NCI-H2107 (cell line): ENCODE measurements around the gene MADCAM1.

Experiments
- DNase-seq: peaks from one replicate; lab custom pipeline; 2025; lab: John Stamatoyannopoulos, UW

MADCAM1 gene

DNA sequence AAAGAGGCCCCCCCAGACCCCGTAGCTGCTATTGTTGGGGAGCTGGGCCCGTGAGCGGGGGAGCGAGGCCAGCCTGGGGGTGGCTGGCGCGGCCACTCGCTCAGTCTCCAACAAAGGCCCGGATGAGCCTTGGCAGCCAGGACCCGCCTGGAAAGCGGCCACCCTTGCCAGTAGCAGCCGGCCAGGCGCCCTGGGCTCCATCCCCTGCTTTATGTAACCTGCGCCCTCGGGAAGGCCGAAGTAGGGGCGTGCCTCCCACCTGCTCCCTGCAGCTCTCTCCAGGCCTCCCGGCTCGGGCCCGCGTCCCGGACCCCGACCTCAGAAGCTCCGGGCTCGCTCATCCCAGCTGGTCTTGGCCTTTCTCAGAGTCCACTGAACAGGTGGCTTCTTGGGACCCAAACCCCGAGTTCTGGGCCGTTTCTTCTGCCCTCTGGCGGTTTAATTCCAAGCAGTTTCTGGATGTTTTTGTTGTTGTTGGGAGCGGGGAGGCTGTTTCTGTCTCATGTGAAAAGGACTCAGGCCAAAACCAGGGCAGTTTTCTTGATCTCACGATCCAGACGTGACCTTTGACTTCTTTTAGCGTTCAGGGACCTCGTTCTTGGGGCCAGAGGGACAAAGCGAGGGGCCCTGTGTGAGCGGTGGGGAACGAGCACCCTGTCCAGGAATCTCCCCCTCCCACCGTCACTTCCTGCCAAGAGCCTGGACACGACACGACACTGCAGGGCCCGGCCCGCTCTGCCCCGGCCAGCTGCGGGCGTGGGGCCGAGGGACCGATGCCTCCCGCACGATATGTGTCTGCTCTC lies 36.5 kb downstream of the MADCAM1 start:
- DNase-seq: no peak

DNA sequence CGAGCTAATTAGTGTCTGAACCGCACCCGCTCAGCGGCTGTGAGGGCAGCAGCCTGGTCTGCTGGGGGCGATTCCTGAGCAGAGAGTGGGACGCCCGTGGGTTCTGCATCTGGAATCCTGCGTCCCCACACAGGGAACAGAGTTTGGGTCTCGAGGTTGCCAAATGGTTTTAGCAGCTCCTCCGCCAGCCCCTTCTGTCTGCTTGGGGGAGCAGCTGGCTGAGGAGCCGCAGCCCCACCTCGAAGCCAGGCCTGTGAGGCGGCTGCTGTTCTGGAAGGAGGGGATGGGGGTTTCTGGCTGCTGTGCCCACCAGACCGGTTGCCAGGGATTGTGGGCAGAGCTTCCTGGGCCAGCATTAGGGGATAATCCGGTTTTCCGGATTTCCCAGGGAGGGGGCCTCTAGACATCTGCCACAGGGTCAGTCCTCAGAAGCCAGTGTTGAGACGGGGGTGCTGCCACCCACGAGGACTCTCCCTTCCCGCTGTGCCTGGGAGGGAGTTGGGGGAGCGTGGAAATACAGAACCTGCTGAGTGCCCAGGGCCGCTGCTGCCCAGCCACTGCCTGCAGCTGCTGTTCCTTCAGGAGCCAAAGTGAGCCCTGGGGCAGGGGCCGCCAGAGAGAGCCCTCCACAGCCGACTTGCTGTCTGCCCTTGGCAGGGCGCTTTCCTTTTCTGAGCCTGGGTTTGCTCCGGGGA lies 37.2 kb downstream of the MADCAM1 start:
- DNase-seq: no peak

DNA sequence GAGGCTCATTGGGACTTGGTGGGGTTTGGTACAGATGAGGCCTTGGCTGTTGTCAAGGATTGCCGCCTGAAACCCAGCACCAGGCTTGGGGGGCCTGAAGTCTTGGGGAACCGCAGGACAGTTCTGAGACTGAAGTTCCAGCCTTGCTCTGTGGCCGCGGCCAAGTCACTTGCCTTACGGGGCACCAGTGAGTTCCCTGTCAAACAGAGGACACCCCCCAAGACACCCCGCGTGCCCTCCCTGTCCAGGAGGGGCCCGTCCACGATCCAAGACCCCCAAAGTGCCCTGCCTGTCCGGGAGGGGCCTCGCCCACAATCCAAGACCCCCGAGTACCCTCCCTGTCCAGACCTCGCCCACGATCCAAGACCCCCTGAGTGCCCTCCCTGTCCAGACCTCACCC lies 37.8 kb downstream of the MADCAM1 start:
- DNase-seq: no peak

DNA sequence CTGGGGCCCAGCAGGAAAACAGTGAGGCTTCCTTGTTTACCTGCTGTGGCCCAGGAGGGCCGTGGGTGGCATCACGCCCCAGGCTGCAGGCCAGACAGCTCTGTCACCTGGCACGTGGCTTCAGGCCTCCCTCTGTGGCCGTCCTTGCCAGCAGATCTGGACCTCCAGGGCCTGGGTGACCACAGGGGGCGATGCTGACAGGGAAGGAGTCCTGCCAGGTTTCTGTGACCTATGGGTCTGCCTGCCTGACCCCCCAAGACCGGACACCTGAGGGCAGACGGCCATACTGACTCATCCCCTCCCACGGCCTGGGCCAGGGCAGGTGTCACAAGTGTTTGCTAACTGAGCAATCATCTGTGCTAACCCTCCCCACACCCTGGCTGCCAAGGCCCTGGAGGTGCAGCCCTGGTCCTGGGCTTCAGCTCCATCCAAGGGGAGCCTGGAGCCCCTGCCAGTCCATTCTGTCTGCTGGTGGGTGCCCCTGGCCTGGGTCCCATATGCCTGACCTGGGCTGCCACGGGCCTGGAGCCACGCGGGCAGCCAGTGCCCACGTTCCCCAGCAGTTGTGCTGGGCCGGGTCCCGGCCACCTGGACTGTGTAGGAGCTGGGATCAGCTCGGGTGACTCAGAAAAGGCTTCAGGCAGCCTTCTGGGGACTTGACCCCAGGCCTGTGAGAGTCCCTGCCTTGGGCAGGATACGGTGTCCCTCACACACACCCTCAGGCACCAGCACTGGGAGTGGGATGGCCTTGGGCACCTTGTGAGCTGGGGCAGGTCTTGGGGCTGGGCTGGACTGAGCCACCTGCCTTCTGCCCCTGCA lies 38.9 kb downstream of the MADCAM1 start:
- no peak for DNase-seq

DNA sequence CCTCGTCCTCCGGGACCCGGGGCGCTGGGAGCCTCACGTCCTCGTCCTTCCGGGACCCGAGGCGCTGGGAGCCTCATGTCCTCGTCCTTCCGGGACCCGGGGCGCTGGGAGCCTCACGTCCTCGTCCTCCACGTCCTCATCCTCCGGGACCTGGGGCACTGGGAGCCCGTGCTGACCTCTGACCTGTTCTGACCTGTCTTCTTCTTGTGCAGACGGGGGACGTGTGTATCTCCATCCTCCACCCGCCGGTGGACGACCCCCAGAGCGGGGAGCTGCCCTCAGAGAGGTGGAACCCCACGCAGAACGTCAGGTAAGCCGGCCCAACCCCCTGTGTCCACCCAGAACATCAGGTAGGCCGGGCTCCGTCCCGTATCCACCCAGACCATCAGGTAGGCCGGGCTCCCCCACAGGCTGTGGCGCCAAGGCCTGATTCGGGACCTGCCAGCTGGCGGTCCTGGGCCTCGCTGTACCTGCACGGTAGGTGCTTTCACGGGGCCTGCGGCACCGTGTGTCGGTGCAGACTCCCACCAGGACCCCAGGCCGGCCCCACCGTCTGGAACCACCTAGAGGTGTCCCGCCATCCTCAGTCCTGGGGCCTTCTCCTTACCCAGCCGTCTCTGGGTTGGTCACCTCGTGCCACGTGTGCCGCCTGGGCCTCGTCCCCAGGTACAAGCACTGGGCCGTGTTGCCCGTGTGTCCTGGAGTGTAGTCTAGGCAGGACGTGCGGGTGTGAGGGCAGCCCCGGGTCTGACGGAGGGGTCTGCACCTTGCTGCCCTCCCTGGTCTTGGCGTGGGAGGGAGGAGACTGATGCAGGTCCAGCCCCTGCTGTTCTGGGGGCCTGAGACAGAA lies 40.0 kb downstream of the MADCAM1 start:
- DNase-seq: no peak

DNA sequence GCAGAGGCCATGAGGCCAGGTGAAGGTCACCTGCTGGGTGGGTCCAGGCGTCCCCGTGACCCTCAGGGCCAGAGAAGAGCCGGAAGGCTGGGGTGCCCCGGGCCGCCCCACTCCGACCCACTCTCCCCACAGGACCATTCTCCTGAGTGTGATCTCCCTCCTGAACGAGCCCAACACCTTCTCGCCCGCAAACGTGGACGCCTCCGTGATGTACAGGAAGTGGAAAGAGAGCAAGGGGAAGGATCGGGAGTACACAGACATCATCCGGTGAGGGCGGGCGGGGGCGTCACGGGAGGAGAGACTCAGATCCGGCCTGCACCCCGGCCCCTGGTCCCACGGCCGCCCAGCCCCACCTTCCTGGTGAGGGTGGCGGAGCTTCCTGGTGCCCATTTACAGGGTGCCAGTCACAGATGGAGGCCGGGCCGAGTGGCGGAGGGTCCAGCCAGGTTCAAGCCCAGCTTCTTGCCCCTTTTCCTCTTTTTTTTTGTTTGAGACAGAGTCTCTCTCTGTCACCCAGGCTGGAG lies 40.7 kb downstream of the MADCAM1 start:
- DNase-seq: no peak

DNA sequence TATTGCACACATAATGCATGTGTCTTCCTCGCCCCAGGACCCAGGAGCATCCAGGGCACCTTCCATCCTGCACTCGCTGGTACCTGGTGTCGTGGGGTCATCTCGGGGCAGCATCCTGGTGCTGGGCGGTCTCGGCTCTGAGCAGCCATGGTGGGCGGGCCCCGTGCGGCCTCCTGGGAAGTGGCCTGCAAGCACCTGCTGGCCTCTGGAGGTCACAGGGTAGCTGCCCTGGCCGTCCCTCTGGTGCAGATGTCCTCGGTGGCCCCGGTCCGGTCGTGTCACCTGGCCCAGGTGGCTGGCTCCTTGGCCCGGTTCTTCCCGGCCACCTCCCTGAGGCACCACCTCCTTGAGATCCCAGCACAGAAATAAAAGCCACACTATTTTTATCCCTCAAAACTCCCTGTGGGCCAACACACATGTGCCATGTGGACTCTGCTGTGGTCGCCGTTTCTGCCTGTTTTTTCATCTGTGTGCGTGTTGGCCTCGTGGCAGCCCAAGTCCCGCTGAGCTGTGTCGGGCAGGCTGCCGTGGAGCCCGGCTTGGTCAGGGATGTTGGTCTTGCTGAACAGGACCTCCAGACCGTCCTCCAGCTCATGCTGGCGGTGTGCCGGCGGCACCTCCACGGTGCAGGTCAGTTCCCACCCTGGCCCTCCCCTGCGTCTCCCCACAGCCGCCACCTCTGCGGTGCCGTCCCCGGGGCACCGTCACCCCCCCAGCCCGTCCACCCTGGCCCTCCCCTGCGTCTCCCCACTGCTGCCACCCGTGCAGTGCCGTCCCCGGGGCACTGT lies 42.5 kb downstream of the MADCAM1 start:
- DNase-seq: no peak

DNA sequence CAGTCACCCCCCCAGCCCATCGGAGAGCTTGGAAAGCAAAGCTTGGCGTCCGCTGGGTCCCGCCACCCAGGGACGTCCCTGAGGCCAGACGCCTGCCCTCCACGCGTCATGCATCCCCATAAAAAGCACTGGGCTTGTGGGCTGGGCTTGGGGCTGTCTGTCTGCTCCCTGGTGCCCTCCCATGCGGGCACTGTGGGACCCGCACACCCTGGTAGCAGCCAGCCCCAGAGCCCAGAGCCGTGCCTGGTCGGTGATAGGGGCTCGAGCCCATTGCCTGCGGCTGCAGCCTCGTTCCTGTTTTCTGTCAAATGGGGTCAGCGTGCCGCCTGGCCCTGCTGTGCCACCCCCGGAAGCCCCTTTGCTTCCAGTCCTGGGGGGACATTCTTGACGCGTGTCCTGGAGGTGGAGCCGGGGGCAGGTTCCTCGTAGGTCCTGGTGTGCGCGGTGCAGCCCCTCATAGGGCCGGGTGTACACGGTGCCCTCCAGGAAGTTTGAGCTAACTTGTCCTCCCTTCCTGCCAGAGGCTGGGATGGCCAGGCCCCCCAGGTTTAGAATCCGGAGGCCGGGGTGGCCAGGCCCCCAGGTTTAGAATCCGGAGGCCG lies 43.2 kb downstream of the MADCAM1 start:
- DNase-seq: no peak

DNA sequence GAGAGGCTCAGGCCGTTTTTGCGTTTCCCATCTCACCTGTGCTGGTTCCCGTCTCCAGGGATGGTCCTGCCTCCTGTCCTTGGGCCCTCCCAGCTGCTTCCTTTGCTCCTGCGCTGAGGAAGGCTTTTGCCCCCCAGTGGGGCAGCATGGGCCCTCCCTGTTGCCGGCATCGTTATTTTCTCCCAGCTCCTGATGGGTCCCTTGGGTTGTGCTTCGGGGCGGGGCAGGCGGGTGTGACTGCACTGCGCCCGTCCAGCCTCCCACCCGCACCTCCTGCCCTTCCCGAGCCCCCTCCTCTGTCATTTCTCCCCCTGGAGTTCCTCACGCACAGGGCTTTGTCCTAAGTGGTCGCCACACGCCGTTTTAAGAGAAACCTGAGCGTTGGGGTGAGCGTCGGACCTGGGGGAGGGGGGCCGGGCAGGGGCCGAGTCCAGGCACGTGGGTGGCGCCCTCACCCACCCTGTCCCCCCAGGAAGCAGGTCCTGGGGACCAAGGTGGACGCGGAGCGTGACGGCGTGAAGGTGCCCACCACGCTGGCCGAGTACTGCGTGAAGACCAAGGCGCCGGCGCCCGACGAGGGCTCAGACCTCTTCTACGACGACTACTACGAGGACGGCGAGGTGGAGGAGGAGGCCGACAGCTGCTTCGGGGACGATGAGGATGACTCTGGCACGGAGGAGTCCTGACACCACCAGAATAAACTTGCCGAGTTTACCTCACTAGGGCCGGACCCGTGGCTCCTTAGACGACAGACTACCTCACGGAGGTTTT lies 44.8 kb downstream of the MADCAM1 start:
- no peak for DNase-seq

DNA sequence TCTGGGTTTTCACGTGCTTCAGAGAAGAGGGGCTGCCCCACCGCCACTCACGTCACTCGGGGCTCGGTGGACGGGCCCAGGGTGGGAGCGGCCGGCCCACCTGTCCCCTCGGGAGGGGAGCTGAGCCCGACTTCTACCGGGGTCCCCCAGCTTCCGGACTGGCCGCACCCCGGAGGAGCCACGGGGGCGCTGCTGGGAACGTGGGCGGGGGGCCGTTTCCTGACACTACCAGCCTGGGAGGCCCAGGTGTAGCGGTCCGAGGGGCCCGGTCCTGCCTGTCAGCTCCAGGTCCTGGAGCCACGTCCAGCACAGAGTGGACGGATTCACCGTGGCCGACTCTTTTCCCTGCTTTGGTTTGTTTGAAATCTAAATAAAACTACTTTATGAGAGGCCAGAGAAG lies 45.4 kb downstream of the MADCAM1 start:
- DNase-seq: no peak

DNA sequence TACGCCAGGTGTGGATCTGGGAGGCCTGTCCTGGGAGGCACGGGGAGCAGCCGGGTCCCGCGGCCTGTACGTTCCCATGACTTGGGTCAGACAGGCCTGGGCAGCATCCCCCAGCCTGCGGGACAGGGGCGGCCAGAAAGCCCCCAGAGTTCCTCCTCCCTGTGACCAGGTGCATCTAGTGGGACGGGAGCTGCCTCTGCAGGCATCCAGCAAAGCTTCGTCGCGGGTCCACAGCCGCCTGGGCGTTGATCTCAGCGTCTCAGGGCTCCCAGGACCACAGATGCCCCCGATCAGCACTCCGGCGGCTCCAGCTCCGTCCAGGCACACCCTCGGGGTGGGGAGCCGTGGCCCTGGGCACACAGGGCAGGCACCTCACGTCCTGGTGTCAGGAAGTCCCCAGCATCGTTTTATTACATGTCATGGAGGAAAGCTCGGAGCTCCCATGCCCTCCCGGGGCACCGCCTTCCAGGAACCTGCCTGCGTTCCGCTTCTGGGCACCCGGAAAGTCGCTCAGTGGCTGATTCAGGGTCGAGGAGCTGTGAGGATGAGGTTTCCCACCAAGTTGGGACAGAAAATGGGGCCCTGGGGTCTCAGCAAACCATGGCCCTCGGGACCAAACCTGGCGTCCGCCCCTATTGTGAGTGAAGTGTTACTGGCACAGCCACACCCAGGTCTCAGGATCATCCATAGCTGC lies 46.0 kb downstream of the MADCAM1 start:
- no peak for DNase-seq

DNA sequence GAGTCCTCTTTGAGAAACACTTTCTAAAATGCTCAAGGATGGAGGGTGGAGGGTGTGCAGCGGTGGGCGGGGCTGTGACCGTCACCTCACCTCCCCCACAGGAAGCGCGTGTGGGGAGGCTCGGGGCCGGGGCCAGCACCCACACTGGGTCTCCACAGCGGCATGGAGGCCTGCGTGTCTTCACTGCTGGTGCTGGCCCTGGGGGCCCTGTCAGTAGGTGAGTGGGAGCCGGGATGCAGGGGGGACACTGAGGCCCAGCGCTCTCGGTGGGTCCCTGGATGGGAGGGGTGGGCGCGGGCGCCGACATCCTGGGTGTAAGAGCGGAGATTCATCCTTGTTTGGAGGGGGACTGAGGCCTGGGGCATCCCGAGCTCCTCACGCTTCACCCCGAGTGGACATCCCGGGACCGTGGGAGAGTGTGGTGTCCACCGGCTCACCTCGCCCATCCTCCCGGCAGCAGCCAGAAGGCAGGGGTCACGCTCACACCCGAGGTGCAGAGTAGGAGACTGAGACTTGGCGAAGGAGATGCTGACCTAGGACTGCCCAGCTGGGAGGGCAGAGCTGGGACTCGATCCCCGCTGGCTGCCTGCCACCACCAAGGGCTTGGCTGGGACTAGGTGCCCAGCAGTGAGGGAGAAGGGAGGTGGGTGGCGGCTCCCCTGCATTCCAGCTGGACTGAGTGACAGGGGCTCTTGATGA lies 47.8 kb downstream of the MADCAM1 start, which contains the start of gene GZMM:
GZMM (plus strand) TSS at position 144 of the 699 bp plus-strand sequence; CDS start at position 163, 19 bp downstream.
- no peak for DNase-seq

DNA sequence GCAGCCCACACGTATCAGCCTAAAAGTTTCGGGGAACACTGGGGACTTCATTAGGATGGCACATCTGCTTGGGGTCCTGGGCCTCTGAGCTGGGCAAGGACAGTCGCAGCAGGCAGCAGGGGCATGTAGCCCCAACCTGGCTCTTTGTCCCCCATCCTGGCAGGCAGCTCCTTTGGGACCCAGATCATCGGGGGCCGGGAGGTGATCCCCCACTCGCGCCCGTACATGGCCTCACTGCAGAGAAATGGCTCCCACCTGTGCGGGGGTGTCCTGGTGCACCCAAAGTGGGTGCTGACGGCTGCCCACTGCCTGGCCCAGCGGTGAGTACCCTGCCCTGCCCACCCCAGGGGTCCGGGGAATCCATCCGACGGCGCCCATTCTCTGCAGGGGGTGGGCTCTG lies 50.8 kb downstream of the MADCAM1 start:
- no peak for DNase-seq

DNA sequence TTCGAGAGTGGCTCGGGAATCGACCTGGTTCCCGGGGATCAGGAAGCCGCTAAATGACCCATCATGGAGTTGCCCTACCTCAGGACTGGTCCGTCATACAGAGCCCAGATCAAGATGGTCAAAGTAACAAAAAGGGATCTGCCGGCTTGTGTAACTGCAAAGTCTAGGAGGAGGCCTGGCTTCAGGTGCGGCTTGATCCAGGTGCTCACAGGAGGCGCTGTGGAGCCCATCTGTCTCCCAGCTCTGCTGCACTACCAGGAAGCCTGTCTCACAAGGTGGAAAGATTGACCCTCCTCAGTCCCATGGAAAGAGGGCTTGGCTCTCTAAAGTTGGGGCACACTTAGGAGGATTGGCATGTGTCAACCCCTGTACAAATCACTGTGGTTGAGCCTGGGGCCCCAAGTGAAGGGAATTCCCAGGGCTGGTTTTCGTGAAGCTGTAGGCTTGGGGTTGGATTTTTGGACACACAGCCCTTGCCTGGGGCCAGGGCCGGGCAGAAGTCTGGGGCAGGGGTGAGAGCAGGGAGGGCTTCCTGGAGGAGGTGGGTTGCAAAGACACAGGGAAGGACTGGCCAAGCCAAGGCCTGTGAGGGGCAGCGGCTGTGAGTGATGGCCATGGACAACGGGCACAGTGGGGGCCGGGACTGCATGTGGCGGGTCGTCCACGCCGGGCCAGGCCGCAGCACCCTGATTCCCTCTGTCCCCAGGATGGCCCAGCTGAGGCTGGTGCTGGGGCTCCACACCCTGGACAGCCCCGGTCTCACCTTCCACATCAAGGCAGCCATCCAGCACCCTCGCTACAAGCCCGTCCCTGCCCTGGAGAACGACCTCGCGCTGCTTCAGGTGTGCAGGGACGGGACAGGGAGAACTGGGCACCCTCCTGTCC lies 51.8 kb downstream of the MADCAM1 start:
- DNase-seq: no peak

DNA sequence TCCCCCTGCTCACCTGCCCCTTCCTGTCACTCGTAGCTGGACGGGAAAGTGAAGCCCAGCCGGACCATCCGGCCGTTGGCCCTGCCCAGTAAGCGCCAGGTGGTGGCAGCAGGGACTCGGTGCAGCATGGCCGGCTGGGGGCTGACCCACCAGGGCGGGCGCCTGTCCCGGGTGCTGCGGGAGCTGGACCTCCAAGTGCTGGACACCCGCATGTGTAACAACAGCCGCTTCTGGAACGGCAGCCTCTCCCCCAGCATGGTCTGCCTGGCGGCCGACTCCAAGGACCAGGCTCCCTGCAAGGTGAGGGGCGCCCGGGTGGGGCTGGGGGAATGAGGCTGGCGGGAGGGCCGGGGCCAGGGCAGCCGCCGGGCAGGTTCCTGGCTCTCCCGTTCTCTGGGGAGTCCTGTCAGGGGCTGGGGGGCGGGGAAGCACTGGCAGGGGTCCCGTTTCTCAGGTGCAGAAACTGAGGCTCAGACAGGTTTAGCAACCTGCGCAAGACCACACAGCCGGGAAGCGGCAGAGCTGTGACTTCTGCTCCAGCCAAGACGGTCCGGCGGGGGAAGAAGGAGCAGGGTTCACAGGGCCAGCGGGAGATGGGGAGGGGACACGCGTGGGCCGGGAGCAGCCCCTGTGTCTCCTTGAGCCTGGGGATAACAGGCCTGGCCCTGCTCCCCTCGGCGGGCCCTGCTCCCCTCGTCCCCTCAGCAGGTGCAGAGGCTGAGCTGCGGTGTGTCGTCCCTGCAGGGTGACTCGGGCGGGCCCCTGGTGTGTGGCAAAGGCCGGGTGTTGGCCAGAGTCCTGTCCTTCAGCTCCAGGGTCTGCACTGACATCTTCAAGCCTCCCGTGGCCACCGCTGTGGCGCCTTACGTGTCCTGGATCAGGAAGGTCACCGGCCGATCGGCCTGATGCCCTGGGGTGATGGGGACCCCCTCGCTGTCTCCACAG lies 52.9 kb downstream of the MADCAM1 start:
- DNase-seq: no peak

DNA sequence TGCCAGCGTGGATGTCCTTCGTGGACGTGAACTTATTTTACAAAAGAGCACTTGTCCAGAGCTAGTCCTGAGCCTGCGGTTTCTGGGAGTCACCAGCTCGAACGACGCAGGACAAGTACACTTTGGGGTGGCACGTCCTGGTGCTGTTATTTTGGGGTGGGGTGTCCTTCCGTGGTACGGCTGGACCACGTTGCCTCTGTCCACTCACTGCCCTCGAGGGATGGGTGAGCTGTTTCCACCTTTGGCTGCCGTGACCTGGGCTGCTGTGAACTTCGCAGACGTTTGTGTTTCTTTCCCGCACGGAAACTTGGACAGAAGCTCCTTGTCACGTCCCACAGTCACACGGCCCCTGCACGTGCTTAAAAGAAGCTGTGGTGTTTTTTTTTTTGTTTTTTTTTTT lies 58.5 kb downstream of the MADCAM1 start:
- DNase-seq: no peak
